ENCODE results near the gene MAP4K2.
A peak's percentile ranks its signal among the peaks of the same experiment; 100 is the strongest.

MAP4K2 gene

DNA sequence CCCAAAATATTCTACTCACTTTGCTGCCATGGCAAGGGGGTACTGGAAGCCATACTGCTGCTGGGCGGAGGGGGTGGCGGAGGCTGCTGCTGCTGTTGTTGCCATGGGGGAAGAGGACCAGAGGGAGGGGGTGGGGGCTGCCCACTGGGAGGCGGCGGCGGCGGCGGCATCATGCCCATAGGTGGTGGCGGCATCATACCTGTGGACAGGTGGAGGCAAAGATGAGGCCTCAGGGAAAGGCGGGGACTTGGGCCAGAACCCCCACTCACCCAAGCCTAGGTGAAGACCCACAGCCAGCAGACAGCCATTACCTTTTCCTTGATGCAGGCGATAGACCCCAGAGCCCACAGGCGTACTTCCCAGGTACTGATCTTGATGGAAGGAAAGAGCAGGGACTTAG is 36.1 kb downstream of the MAP4K2 start:
- DNase-seq = no peak

GRCh38 chr11:64765851-64766665 is 37.0 kb downstream of the MAP4K2 start:
- DNase-seq = no peak

- peak in 1 of 3 experiments; percentile 21 for DNase-seq
These were observed 37.6 kb downstream of the MAP4K2 start for GRCh38 chr11:64765291-64765850.

DNA sequence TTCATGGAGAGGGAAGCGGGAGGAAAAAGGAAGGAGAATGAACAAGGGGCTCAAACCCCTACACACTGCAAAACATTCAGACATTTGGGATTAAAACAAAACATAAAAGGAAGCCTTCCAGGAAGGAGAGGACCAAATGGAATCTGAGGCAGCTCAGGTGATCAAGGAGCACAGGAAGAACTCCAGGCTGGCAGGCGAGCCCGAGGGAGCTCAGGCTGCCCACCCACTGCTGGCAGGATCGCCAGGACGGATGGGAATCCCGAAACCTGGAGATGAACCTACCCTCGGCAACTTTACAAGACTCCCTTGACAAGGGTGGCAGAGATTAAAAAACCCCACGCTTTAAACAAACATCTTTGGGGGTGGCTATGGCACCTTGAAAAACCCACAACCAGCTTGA is 38.3 kb downstream of the MAP4K2 start:
- DNase-seq = no peak

DNA sequence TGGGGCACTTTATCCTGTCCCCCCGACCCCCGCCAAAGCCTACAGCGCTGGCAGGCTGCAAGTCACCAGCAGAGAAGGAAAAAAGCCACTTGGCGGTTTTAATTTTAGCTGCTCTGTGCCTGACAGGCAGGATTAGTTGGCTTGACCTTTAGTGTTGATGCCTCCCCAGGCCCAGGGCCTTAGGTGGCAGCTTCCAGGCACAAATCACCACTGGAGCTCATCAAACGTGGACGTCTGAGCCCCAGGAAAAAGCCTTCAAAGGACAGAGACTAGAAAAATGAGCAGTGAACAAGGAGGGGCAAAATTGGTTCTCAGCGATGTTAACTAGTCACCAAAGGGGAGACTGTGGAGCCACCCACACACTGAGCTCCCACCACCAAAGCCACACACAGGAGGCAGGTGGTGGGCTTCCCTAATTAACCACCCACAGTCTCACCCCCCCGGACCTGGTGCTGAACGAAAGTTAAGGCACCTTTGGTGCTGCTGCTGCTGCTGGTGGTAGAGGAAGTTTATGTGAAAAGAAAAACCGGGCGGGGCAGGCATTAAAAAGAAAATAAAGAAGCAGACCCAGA is 38.9 kb downstream of the MAP4K2 start:
- no peak for DNase-seq

- DNase-seq = no peak
These were observed 39.4 kb downstream of the MAP4K2 start for GRCh38 chr11:64763526-64764039.

DNA sequence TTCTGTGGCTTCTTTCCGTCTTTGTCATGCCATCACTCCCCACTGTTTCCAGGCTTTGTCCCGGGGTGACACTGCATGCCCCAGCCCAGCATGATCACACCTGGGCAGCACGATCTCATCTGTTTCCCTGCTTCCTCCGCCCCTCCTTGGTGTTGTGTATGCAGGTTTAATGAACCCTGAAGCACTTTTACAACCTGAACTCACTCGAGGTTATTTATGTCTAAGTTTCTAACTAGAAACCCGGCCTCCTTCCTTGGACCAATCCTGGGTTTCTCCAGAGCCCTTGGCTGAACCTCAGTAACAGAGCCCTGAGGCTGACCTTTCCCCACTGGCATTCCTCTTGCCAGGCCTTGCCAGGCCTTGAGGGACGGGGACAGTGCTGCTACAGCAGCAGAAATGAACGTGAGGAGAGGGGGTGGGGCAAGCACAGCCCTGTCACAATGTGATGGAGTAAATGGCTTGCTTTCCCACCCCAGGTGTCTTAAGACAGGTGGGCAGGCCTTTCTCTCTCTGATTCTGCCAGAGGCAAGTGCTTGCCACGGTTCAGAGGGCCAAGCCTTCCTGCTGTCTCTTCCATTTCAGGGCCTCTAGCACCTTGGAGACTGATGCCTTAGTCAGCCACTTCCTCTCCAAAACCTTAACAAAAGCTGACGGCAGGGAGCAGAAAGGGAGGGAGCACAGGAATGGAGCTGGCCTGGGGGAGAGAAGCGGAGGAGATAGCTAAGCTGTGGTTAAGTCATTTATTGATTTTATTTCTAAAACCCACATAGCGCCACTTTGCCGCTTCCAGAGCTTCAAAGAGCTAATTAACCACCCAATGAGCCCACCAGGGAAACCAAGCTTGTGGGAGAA is 40.1 kb downstream of the MAP4K2 start:
- DNase-seq = peak in 2 of 3 experiments; percentile 18 to 46

DNA sequence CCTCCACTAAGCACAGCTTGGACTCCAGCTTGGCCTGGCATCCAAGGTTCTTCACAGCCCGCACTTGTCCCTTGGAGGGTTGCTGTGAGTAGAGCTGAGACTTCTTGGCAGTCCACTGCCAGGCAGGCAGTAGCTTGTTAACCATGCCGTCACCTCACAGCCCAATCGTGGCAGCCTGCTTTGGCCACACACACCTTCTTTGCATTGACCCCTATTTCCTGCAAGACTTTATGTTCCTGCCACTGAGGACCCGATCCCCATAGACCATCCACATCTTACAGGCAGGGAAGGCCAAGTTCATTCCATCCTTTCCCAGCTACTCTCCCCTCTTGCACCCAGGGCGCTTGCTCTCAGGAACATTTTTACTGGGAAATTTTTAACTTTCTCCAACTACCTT is 40.7 kb downstream of the MAP4K2 start:
- no peak for DNase-seq

DNA sequence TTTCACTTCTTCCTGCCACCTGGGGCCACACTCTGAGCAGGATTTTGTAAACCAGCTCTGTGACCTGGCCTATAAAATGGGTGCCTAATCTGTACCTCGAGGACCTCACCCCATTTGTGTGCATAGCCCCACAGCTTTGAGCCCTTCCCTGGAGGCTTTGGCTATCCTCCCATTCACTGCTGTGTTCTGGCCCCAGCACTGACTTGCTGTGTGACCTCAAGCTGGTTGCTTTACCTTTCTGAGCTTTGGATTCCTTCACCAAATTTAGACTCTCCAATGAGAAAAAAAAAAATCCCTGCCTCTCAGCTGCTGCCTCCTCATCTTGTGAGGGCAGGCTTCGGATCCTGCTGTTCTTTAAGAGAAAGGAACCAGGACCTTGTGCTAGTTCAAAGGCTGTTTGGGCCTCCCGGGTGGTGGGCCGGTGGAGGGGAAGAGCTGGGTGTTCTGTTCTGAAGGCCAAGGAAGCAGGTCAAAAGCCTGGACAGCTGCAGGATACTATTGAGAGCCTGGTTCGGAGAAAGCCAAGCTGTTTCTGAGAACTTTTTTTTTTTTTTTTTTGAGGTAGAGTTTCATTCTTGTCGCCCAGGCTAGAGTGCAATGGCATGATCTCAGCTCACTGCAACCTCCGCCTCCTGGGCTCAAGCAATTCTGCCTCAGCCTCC is 42.1 kb downstream of the MAP4K2 start:
- no peak for DNase-seq

GRCh38 chr11:64759722-64760719 is 43.0 kb downstream of the MAP4K2 start, which contains the start of gene PYGM:
TSS of gene PYGM (minus strand) at chr11:64759974. CDS start at chr11:64759898, 76 bp downstream.
- peak in 1 of 3 experiments; percentile 22 for DNase-seq

DNA sequence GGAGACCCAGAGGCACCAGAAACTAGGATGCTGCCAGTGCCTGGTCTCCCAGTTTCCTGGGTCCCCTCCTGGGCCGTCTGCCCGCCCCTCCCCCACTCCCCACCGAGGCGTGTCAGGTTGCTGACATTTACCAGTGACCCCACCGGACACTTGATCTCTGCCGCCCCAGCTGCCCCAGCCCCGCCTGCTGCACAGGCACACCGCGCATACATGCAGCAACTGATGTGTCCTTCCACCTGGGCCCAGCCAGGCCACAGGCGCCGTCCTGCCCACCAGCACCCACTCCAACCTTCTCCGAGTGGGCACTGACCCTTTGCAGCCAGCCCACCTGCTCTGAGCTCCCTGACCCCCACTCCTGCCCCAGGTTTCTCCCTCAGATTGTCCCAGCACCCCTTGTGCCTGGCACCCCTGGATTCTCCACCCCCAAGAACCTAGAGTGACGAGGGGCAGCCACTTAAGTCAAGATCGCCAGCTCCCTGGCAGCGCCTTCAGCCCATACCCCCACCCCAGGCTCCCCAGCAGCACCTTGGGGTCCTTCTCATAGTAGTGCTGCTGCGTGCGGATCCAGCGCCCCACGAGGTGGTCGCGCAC is 43.8 kb downstream of the MAP4K2 start:
- DNase-seq = no peak

- no peak for DNase-seq
These were observed 44.5 kb downstream of the MAP4K2 start for GRCh38 chr11:64758330-64759079.

DNA sequence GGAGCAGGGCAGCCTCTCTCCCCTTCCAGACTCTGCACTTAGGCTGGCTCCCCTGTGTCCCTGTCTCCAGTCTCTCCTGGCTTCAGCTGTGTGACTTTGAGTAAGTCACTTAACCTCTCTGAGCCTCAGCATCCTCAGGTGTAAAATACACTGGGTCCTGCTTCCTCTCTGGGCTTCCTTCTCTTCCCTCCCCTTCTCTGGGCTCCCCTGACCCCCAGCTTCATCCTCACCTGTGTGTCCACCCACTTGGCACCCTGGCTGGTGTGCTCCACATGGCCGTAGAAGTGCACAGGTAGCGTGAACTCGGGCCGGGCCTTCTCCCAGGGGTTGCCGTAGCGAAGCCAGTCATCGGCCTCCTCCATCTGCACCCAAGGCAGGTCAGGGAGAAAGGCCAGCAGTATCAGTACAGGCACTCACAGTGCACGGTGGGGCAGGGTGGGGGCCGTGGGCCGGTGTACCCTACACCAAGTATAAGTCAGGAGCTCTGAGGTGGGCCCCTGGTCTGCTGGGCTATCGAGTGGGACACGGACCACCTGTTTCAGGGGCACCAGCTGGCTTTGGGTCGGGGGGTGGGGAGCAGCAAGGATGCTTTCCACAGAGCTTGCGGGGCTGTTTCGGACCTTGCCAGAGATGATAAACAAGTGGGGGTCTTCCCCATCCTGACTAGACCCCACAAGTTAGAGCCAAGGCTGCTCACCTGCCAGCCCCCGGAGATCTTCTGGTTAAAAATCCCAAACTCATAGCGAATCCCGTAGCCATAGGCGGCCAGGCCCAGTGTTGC is 45.3 kb downstream of the MAP4K2 start:
- DNase-seq = no peak

DNA sequence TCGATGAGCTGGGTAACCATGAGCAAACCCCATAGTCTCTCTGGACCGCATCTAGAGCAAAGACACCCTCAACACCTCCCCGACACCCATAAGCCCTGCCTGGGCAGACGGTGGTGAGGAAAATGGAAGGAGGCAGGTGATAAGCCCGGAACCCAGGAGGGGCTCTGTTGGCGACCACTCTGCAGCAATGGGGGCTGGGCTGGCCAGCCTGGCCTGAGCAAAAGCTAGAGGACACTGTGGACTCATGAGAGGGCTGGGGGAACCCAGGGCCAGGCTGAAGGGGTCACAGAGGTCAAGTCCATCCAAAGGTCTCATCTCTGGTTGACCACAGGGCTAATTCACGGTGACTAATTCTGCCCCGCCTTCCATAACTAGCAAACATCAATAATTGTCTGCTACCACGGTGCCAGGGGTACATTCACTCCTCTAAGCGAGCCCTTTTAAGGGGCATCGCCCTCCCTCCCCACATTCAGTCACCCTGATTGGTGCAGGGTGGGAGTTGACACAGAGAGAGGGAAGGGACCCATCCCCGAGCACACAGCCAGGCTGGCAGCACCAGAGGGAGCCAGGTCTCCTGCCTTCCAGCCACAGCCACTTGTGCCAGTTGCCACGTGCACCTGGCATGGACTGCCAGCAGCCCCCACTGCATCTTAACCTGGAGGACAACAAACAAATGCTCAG is 47.2 kb downstream of the MAP4K2 start:
- no peak for DNase-seq

DNA sequence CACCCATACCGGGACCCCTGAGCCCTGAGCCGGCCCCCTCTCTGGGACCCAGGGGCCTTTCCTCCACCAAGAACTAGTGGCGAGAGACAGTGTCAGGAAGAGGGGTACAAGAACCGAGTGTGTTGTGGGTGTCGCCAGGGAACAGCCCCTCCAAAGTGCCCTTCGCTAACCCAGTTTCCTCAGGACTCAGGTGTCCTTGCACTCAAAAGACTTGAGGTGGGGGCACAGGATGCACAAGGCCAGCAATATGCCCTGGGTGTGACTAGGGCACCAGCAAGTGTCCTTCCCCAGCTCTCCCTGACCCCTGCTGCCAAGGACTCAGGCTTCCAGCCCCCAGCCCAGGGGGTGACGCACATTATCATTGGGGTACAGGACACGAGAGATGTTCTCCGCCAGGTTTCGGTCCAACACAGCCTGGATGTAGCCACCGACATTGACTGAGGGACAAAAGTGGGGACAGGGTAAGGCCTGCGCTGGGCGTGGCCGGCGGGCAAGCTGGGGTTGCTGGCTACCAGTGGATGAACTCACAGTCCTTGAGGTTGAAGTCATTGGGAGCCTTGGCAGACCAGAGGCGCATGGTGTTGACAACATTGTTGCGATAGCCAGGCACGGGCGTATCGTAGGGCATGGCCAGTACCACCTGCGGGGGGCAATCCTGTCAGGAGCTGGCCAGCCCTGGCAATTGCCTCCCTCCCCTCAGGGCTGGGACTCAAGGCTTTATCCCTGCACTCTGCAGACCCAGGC is 47.9 kb downstream of the MAP4K2 start:
- no peak for DNase-seq

GRCh38 chr11:64754124-64754918 is 48.7 kb downstream of the MAP4K2 start:
- DNase-seq = no peak

All from NCI-H1417 (cell line).